ENCODE results near the gene EDEM2. TPM values are rescaled to one million over a fixed set of nuclear protein-coding genes. Genes with fewer than 3 reads are reported as not detected.

Gene EDEM2
- total RNA-seq, 1 donor = 32.2 TPM

DNA sequence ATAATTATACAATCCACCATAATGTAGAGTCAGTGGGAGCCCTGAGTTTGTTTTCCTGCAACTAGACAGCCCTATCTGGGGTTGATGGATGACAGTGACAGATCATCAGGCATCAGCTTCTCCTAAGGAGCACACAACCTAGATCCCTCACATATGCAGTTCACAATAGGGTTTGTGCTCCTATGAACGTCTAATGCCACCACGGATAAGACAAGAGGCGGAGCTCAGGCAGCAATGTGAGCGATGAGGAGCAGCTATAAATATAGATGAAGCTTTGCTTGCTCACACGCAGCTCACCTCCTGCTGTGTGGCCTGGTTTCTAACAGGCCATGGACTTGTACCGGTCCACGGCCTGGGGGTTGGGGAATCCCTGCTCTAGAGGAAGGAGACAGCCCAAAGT lies 25.9 kb downstream of the EDEM2 start:
- no peak overlapping the region for H2AFZ ChIP-seq (ENCODE audit: low read length)
- no peak overlapping the region for H3K4me2 ChIP-seq (ENCODE audit: insufficient read depth, low read length)
- H3K27ac ChIP-seq (ENCODE audit: low read depth, low read length) = no peak overlapping the region
- no peaks in the 10 kb centered on the region for H3K27me3 ChIP-seq (ENCODE audit: insufficient read depth, low read length)
- H3K9me3 ChIP-seq (ENCODE audit: low read depth, low read length) = no peaks in the 10 kb centered on the region
- H3K4me3 ChIP-seq (ENCODE audit: insufficient read depth, low read length) = no peak overlapping the region
- TF ChIP-seq, protein P1, sequence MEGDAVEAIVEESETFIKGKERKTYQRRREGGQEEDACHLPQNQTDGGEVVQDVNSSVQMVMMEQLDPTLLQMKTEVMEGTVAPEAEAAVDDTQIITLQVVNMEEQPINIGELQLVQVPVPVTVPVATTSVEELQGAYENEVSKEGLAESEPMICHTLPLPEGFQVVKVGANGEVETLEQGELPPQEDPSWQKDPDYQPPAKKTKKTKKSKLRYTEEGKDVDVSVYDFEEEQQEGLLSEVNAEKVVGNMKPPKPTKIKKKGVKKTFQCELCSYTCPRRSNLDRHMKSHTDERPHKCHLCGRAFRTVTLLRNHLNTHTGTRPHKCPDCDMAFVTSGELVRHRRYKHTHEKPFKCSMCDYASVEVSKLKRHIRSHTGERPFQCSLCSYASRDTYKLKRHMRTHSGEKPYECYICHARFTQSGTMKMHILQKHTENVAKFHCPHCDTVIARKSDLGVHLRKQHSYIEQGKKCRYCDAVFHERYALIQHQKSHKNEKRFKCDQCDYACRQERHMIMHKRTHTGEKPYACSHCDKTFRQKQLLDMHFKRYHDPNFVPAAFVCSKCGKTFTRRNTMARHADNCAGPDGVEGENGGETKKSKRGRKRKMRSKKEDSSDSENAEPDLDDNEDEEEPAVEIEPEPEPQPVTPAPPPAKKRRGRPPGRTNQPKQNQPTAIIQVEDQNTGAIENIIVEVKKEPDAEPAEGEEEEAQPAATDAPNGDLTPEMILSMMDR (IDR thresholded peaks at IDR 0.05; ENCODE audit: extremely low read depth, low read depth, low read length) = no peak
- peaks cover 24% of the 10 kb centered on the region for H3K4me1 ChIP-seq (ENCODE audit: insufficient read depth, low read length)
- peaks cover 48% of the 10 kb centered on the region for H3K36me3 ChIP-seq (ENCODE audit: insufficient read depth, low read length)
- H4K20me1 ChIP-seq (ENCODE audit: insufficient read depth, low read length) = no peaks in the 10 kb centered on the region
- H3K79me2 ChIP-seq (ENCODE audit: insufficient read depth, low read length) = no peaks in the 10 kb centered on the region
- no peak for DNase-seq (ENCODE audit: insufficient read length, low spot score, missing footprints)

DNA sequence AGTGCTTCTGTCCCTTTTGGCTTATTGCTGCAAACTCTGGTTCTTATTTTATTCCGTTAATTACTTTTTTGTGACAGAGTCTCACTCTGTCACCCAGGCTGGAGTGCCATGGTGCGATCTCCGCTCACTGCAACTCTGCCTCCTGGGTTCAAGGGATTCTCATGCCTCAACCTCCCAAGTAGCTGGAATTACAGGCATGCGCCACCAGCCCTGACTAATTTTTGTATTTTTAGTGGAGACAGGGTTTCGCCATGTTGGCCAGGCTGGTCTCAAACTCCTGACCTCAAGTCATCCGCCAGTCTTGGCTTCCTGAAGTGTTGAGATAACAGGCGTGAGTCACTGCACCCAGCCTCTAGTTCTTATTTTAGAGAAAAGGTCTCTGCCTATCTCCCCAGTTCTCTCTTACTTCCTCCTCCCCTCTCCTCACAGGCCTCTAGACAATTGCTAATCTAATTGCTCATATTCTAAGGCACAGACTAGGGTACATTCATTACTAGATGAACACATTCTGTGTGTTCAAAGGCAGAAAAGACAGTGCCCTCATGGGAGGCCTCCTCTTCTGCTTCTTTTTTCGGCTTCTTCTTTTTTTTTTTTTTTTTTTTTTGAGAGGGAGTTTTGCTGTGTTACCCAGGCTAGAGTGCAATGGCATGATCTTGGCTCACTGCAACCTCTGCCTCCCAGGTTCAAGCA lies 27.0 kb downstream of the EDEM2 start:
- Histone ChIP-seq H2AFZ (ENCODE audit: low read length) (no peak overlapping the region), H4K20me1 (ENCODE audit: insufficient read depth, low read length) (no peaks in the 10 kb centered on the region), H3K4me1 (ENCODE audit: insufficient read depth, low read length) (peaks cover 26% of the 10 kb centered on the region), H3K9me3 (ENCODE audit: low read depth, low read length) (no peaks in the 10 kb centered on the region), H3K4me2 (ENCODE audit: insufficient read depth, low read length) (no peak overlapping the region), H3K27me3 (ENCODE audit: insufficient read depth, low read length) (no peaks in the 10 kb centered on the region), H3K27ac (ENCODE audit: low read depth, low read length) (peak overlapping the region; percentile 64), H3K4me3 (ENCODE audit: insufficient read depth, low read length) (no peak overlapping the region), H3K36me3 (ENCODE audit: insufficient read depth, low read length) (peaks cover 50% of the 10 kb centered on the region), H3K79me2 (ENCODE audit: insufficient read depth, low read length) (no peaks in the 10 kb centered on the region)
- TF ChIP-seq, protein P1 (IDR thresholded peaks at IDR 0.05; ENCODE audit: extremely low read depth, low read depth, low read length) = no peak
- peak; percentile 92 for DNase-seq (ENCODE audit: insufficient read length, low spot score, missing footprints)

DNA sequence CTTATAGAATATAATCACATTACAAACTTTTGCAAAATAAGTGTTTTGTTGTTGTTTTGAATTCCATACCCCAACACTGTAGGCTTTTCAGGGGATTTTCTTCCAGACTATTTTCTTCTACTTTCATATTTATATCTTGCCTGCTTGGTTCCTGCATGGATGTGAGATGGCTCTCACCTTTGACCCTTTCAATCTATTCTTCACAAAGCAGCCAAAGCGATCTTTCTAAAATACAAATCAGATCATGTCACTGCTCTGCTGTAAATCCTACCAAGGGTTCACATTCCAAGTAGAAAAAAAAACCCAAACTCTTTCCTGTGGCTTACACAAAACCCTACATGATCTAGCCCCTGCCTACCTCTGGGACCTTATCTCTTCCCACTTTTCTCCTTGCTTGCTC lies 29.5 kb downstream of the EDEM2 start:
- no peak for DNase-seq (ENCODE audit: insufficient read length, low spot score, missing footprints)
- H3K27ac ChIP-seq (ENCODE audit: low read depth, low read length) = peak overlapping the region; percentile 53
- TF ChIP-seq, protein P1 (IDR thresholded peaks at IDR 0.05; ENCODE audit: extremely low read depth, low read depth, low read length) = no peak

DNA sequence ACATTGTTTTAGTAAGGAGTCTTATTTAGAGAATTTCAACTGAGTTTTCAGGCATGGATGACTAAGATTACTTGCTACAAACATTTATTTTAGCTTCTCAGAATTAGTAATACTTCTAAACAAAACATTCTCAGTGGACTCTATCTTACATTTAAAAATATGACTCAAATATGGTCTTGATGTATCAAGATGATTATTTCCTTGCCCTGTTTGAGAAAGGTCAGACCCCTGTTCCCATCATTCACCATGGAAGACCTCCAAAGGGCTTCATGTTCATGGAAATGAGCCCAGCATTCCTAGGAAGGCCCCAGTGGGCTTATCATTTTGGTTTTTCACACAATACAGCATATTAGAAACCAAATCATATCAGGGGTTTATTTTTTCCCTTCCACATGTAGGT lies 29.9 kb downstream of the EDEM2 start:
- H3K9me3 ChIP-seq (ENCODE audit: low read depth, low read length) = no peaks in the 10 kb centered on the region
- H3K4me2 ChIP-seq (ENCODE audit: insufficient read depth, low read length) = no peak overlapping the region
- H2AFZ ChIP-seq (ENCODE audit: low read length) = no peak overlapping the region
- H3K4me1 ChIP-seq (ENCODE audit: insufficient read depth, low read length) = peaks cover 26% of the 10 kb centered on the region
- no peaks in the 10 kb centered on the region for H3K79me2 ChIP-seq (ENCODE audit: insufficient read depth, low read length)
- no peaks in the 10 kb centered on the region for H3K27me3 ChIP-seq (ENCODE audit: insufficient read depth, low read length)
- TF ChIP-seq, protein P1 (IDR thresholded peaks at IDR 0.05; ENCODE audit: extremely low read depth, low read depth, low read length) = no peak
- peaks cover 39% of the 10 kb centered on the region for H3K36me3 ChIP-seq (ENCODE audit: insufficient read depth, low read length)
- no peaks in the 10 kb centered on the region for H4K20me1 ChIP-seq (ENCODE audit: insufficient read depth, low read length)
- DNase-seq (ENCODE audit: insufficient read length, low spot score, missing footprints) = peak; percentile 72
- peak overlapping the region; percentile 53 for H3K27ac ChIP-seq (ENCODE audit: low read depth, low read length)
- H3K4me3 ChIP-seq (ENCODE audit: insufficient read depth, low read length) = no peak overlapping the region

More for the DNA sequence above, 29.5 kb downstream of the EDEM2 start:
- no peaks in the 10 kb centered on the region for H3K27me3 ChIP-seq (ENCODE audit: insufficient read depth, low read length)
- no peak overlapping the region for H3K4me2 ChIP-seq (ENCODE audit: insufficient read depth, low read length)
- no peak overlapping the region for H2AFZ ChIP-seq (ENCODE audit: low read length)
- no peaks in the 10 kb centered on the region for H4K20me1 ChIP-seq (ENCODE audit: insufficient read depth, low read length)
- no peaks in the 10 kb centered on the region for H3K9me3 ChIP-seq (ENCODE audit: low read depth, low read length)
- H3K4me1 ChIP-seq (ENCODE audit: insufficient read depth, low read length) = peaks cover 26% of the 10 kb centered on the region
- peaks cover 43% of the 10 kb centered on the region for H3K36me3 ChIP-seq (ENCODE audit: insufficient read depth, low read length)
- no peaks in the 10 kb centered on the region for H3K79me2 ChIP-seq (ENCODE audit: insufficient read depth, low read length)
- H3K4me3 ChIP-seq (ENCODE audit: insufficient read depth, low read length) = no peak overlapping the region
